Fibroblast of mammary gland (primary cell): ENCODE data around the gene KRTAP12-1.

Experiments used
- DNase-seq: peaks from one replicate; pipeline ENCODE4 v3.0.0-alpha.2; 2010; ENCODE audit warnings: low read depth
- H3K4me3 ChIP-seq: 2 replicates; pipeline ENCODE4 v1.5.1; 2011; ENCODE audit warnings: low read depth, mild to moderate bottlenecking, low read length, moderate library complexity; ENCODE audit not compliant: control insufficient read depth
- CTCF ChIP-seq: conservative IDR thresholded peaks from 2 replicates; pipeline ENCODE4 v1.5.1; 2011; ENCODE audit warnings: low read depth, low read length, inconsistent platforms; ENCODE audit not compliant: control insufficient read depth, insufficient read depth

The KRTAP12-1 gene

GRCh38 chr21:44657635-44658540, 24.1 kb downstream of the KRTAP12-1 start, which contains the start of gene KRTAP12-3:
KRTAP12-3 (plus strand) TSS chr21:44657932; CDS start chr21:44657980, 48 bp downstream.
- no peak within 1 kb of the TSS for H3K4me3 ChIP-seq
- DNase-seq, result no peak
- no peak for TF ChIP-seq CTCF

- no peak for TF ChIP-seq CTCF
- H3K4me3 ChIP-seq, result no peak overlapping the region
- no peak for DNase-seq
These were observed 25.1 kb downstream of the KRTAP12-1 start for GRCh38 chr21:44656868-44657267.

GRCh38 chr21:44654576-44655175, 27.3 kb downstream of the KRTAP12-1 start, which contains the start of gene KRTAP12-4:
KRTAP12-4 (minus strand) TSS chr21:44654659; CDS start chr21:44654614, 45 bp downstream.
- DNase-seq, result no peak
- H3K4me3 ChIP-seq, result no peak within 1 kb of the TSS
- no peak for TF ChIP-seq CTCF

GRCh38 chr21:44653656-44654575, 28.0 kb downstream of the KRTAP12-1 start:
- DNase-seq, result no peak

GRCh38 chr21:44653123-44653522, 28.8 kb downstream of the KRTAP12-1 start:
- no peak for DNase-seq
- H3K4me3 ChIP-seq, result no peak overlapping the region
- TF ChIP-seq CTCF, result no peak

More at GRCh38 chr21:44653656-44654575, 28.0 kb downstream of the KRTAP12-1 start:
- TF ChIP-seq CTCF, result no peak
- H3K4me3 ChIP-seq, result no peak overlapping the region
